T-helper 2 cell treated with Interferon-gamma antibody and Interleukin-4, amounts not matched to agents 100 ng/mL and 5 ng/mL, for 36 hours (primary cell): ENCODE data around the gene NLGN1. TPM values are rescaled to one million over a fixed set of nuclear protein-coding genes. Genes with fewer than 3 reads are reported as not detected.

Source experiments
- intact Hi-C: fragments of 100-400 bp; cut with micrococcal nuclease; formaldehyde crosslinking; loops from one replicate; pipeline ENCODE4 v1.15.1; 2023
- total RNA-seq: library from RNA; stranded (reverse); gene quantifications from 2 replicates; pipeline ENCODE4 v1.2.3, GENCODE V29; 2022

NLGN1 gene
- total RNA-seq, 1 donor from 2014 or later = not detected

GRCh38 chr3:174146008-174146407, 748.5 kb downstream of the NLGN1 start:
- intact Hi-C loops = no loop called here

- intact Hi-C loops = no loop called here
Observed at GRCh38 chr3:174147798-174148197, 750.3 kb downstream of the NLGN1 start.

GRCh38 chr3:174153871-174154270, 756.3 kb downstream of the NLGN1 start:
- intact Hi-C loops = no loop called here

- intact Hi-C loops = no loop called here
Observed at GRCh38 chr3:174156200-174156599, 758.7 kb downstream of the NLGN1 start.

GRCh38 chr3:174158674-174159073, 761.1 kb downstream of the NLGN1 start:
- intact Hi-C loops = no loop called here

- intact Hi-C loops = no loop called here
Observed at GRCh38 chr3:174159604-174160003, 762.1 kb downstream of the NLGN1 start.

- intact Hi-C loops = no loop called here
Observed at GRCh38 chr3:174162550-174162949, 765.0 kb downstream of the NLGN1 start.

- intact Hi-C loops = no loop called here
Observed at GRCh38 chr3:174168026-174168425, 770.5 kb downstream of the NLGN1 start.

GRCh38 chr3:174168538-174169254, 771.2 kb downstream of the NLGN1 start:
- intact Hi-C loops = no loop called here

- intact Hi-C loops = no loop called here
Observed at GRCh38 chr3:174169736-174170135, 772.2 kb downstream of the NLGN1 start.

- intact Hi-C loops = no loop called here
Observed at GRCh38 chr3:174170248-174170647, 772.7 kb downstream of the NLGN1 start.

- intact Hi-C loops = no loop called here
Observed at GRCh38 chr3:174186377-174186989, 788.9 kb downstream of the NLGN1 start.

GRCh38 chr3:174191380-174191779, 793.8 kb downstream of the NLGN1 start:
- intact Hi-C loops = no loop called here

GRCh38 chr3:174191895-174192294, 794.4 kb downstream of the NLGN1 start:
- intact Hi-C loops = no loop called here

- intact Hi-C loops = no loop called here
Observed at GRCh38 chr3:174192471-174192870, 794.9 kb downstream of the NLGN1 start.

- intact Hi-C loops = no loop called here
Observed at GRCh38 chr3:174193604-174194003, 796.1 kb downstream of the NLGN1 start.

GRCh38 chr3:174197416-174197815, 799.9 kb downstream of the NLGN1 start:
- intact Hi-C loops = no loop called here

GRCh38 chr3:174198199-174198598, 800.7 kb downstream of the NLGN1 start:
- intact Hi-C loops = no loop called here

- intact Hi-C loops = no loop called here
Observed at GRCh38 chr3:174199696-174200095, 802.2 kb downstream of the NLGN1 start.

- intact Hi-C loops = no loop called here
Observed at GRCh38 chr3:174202116-174202515, 804.6 kb downstream of the NLGN1 start.

- intact Hi-C loops = no loop called here
Observed at GRCh38 chr3:174202561-174202960, 805.0 kb downstream of the NLGN1 start.

GRCh38 chr3:174204765-174205164, 807.2 kb downstream of the NLGN1 start:
- intact Hi-C loops = no loop called here

- intact Hi-C loops = no loop called here
Observed at GRCh38 chr3:174206607-174207192, 809.2 kb downstream of the NLGN1 start.
